Suppressor macrophage treated with lipopolysaccharide for 1 hour (primary cell): ENCODE measurements around the gene RIPK4.

Experiments
- DNase-seq, 3 donors: peaks; one replicate each; pipeline ENCODE4 v3.0.0-alpha.2; 2020 to 2022

RIPK4 gene

GRCh38 chr21:41752231-41752681 lies 14.6 kb downstream of the RIPK4 start:
- DNase-seq, result peak; percentile 23 to 40 (median 36)

- DNase-seq, result no peak
Measured at GRCh38 chr21:41751611-41752011, 15.2 kb downstream of the RIPK4 start.

- no peak for DNase-seq
Measured at GRCh38 chr21:41750532-41751151, 16.2 kb downstream of the RIPK4 start.

GRCh38 chr21:41750051-41750450 lies 16.8 kb downstream of the RIPK4 start:
- DNase-seq, result no peak

GRCh38 chr21:41749286-41749685 lies 17.6 kb downstream of the RIPK4 start:
- no peak for DNase-seq

GRCh38 chr21:41747943-41748738 lies 18.7 kb downstream of the RIPK4 start:
- DNase-seq, result no peak

GRCh38 chr21:41746744-41747006 lies 20.2 kb downstream of the RIPK4 start:
- DNase-seq, result no peak

GRCh38 chr21:41745971-41746743 lies 20.7 kb downstream of the RIPK4 start:
- no peak for DNase-seq

GRCh38 chr21:41745026-41745820 lies 21.6 kb downstream of the RIPK4 start:
- DNase-seq, result no peak

- no peak for DNase-seq
Measured at GRCh38 chr21:41744028-41744930, 22.6 kb downstream of the RIPK4 start.

GRCh38 chr21:41743321-41744027 lies 23.4 kb downstream of the RIPK4 start:
- no peak for DNase-seq

- no peak for DNase-seq
Measured at GRCh38 chr21:41742073-41742875, 24.6 kb downstream of the RIPK4 start.

- no peak for DNase-seq
Measured at GRCh38 chr21:41741253-41742072, 25.4 kb downstream of the RIPK4 start.

GRCh38 chr21:41740604-41741252 lies 26.1 kb downstream of the RIPK4 start:
- no peak for DNase-seq

GRCh38 chr21:41739936-41740335 lies 26.9 kb downstream of the RIPK4 start:
- no peak for DNase-seq

GRCh38 chr21:41739011-41739410 lies 27.8 kb downstream of the RIPK4 start:
- DNase-seq, result no peak

- DNase-seq, result no peak
Measured at GRCh38 chr21:41737651-41738324, 29.1 kb downstream of the RIPK4 start.

GRCh38 chr21:41736423-41736822 lies 30.4 kb downstream of the RIPK4 start:
- no peak for DNase-seq
